Immature natural killer cell (primary cell): Measurements from ENCODE around the gene ZKSCAN5. TPM values are rescaled to one million over a fixed set of nuclear protein-coding genes. Genes with fewer than 3 reads are reported as not detected.
A peak's percentile ranks its signal among the peaks of the same experiment; 100 is the strongest.

Source experiments
- DNase-seq, 3 donors: peaks; one replicate each; pipeline ENCODE4 v3.0.0; 2022; ENCODE audit warnings: mixed read lengths in 1 of 3
- H3K27ac Mint-ChIP-seq, 6 donors: one replicate each; pipeline ENCODE4 v1.8.0; 2020; ENCODE audit warnings: mixed read lengths in 6 of 6, mild to moderate bottlenecking in 5 of 6, inconsistent platforms in 4 of 6, moderate library complexity in 3 of 6
- H3K27me3 Mint-ChIP-seq, 3 donors: one replicate each; pipeline ENCODE4 v1.8.0; 2020 to 2021; ENCODE audit warnings: low read depth in 3 of 3, mild to moderate bottlenecking in 3 of 3, mixed read lengths in 3 of 3, moderate library complexity in 3 of 3, inconsistent platforms in 1 of 3
- H3K36me3 Mint-ChIP-seq, 3 donors: one replicate each; pipeline ENCODE4 v1.8.0; 2020; ENCODE audit warnings: mixed read lengths in 3 of 3, inconsistent platforms in 2 of 3, mild to moderate bottlenecking in 2 of 3
- H3K4me1 Mint-ChIP-seq, 2 donors: one replicate each; pipeline ENCODE4 v1.8.0; 2020; ENCODE audit warnings: inconsistent platforms in 2 of 2, mild to moderate bottlenecking in 2 of 2, mixed read lengths in 2 of 2, moderate library complexity in 1 of 2
- H3K4me3 Mint-ChIP-seq, 5 donors: one replicate each; pipeline ENCODE4 v1.8.0; 2020; ENCODE audit warnings: mild to moderate bottlenecking in 5 of 5, mixed read lengths in 5 of 5, inconsistent platforms in 3 of 5, moderate library complexity in 3 of 5
- H3K9me3 Mint-ChIP-seq, 6 donors: one replicate each; pipeline ENCODE4 v1.8.0; 2020; ENCODE audit warnings: mild to moderate bottlenecking in 6 of 6, mixed read lengths in 6 of 6, inconsistent platforms in 4 of 6, moderate library complexity in 3 of 6
- polyA plus RNA-seq, 3 donors: library from polyadenylated mRNA; unstranded; fragments of 300-500 nt; fragmentation: Illumina TruSeq; gene quantifications; one replicate each; pipeline ENCODE4 v1.2.3, GENCODE V29; 2021

Gene ZKSCAN5
- 1 to 10 TPM; 3.2 to 9.4 (median 4.6) TPM for polyA plus RNA-seq

DNA sequence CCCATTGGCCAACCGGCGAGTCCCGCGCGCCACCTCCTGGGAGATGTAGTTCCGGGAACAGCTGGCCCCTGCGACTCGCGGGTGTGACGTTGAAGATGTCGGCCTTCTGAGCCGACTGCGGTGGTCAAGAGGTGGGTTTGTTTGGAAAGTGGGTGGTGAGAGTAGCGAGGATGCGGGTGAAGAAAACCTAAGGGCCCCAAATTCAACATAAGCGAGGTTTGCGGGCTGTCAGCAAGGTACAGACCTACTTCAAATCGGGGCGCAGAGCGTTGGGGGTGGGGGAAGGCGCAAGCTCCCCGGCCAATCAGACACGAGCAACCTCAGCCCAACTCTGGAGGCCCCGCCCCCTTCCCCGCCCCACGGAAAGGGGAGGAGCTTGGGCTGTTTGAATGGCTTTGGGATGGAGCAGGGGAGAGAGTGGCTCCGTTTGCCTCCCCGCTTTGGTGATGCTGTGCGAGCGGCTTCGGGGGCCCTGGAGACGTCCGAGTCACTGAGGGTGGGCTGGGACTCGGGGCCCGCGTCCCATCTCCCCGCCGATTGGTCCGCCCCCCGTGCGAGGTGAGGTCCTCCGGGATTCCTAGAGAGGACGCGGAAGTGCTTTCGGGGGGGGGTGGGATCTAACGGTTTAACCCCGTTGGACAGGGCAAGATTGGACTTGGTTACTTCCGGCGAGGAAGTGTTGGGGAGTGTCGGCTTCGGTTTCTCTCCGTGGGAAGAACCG lies at the start of gene ZKSCAN5:
ZKSCAN5 (plus strand) TSS at position 60 of the 721 bp plus-strand sequence. CDS start 1,383 bp downstream, outside the sequence.
- peaks cover 37 to 39% of the 10 kb centered on the region in 2 donors for H3K4me1 Mint-ChIP-seq
- peak within 1 kb of the TSS; percentile 88 to 100 (median 98) for H3K27ac Mint-ChIP-seq
- H3K27me3 Mint-ChIP-seq, result peaks cover 7 to 12% (median 10%) of the 10 kb centered on the region in 3 donors
- peaks cover 0 to 3% (median 3%) of the 10 kb centered on the region in 3 donors for H3K36me3 Mint-ChIP-seq
- H3K9me3 Mint-ChIP-seq, result no peaks in the 10 kb centered on the region
- DNase-seq, result peak; percentile 96 to 97 (median 97)
- H3K4me3 Mint-ChIP-seq, result peak within 1 kb of the TSS; percentile 87 to 100 (median 97)

DNA sequence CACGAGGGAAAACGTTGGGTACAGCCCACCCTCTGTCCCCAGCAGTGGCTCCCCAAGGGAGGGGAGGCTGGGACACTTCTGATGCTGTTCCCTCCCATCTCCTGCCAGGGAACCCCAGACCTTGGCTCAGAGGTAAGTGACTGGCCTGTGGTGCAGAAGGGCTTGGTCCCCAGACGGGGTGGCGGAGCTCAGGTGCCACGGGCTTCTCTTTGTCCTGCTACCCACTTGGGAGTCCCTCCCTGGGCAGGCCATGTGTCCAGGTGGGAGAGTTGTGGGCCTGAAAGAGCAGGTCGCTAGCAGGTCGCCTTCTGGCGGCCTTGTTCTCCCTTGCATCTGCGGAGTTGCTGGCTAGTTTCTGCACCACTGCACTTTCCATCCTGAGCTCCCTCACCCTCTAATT lies 48.6 kb upstream of the ZKSCAN5 start:
- peaks cover 0 to 17% (median 0%) of the 10 kb centered on the region in 3 donors for H3K36me3 Mint-ChIP-seq
- H3K4me1 Mint-ChIP-seq, result peaks cover 13 to 23% of the 10 kb centered on the region in 2 donors
- peaks cover 0 to 2% (median 2%) of the 10 kb centered on the region in 3 donors for H3K27me3 Mint-ChIP-seq
- no peak for DNase-seq
- H3K4me3 Mint-ChIP-seq, result no peak overlapping the region
- H3K27ac Mint-ChIP-seq, result peak overlapping the region in 1 of 6 donors; percentile 58
- no peaks in the 10 kb centered on the region for H3K9me3 Mint-ChIP-seq

DNA sequence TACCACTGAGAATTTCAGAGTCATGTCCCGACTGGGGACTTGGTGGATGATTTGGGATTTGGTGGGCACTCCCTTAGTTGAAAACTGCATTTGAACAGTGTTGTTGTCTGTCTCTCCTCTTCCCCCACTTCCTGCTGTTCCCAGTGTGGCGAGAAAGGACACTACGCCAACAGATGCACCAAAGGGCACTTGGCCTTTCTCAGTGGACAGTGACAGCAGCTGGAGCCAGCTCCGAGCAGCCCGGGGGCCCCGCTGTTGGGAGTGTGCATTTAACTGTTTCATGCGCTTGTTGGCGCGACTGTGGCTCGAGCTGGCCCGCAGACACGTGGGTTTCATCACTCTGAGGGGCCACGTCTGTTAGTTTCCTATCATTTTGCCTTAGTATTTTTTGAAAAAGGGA lies 48.2 kb upstream of the ZKSCAN5 start:
- no peak overlapping the region for H3K4me3 Mint-ChIP-seq
- H3K9me3 Mint-ChIP-seq, result no peaks in the 10 kb centered on the region
- peak overlapping the region in 1 of 6 donors; percentile 58 for H3K27ac Mint-ChIP-seq
- H3K4me1 Mint-ChIP-seq, result peaks cover 13 to 27% of the 10 kb centered on the region in 2 donors
- peaks cover 0 to 2% (median 2%) of the 10 kb centered on the region in 3 donors for H3K27me3 Mint-ChIP-seq
- H3K36me3 Mint-ChIP-seq, result peaks cover 0 to 14% (median 0%) of the 10 kb centered on the region in 3 donors
- DNase-seq, result no peak

DNA sequence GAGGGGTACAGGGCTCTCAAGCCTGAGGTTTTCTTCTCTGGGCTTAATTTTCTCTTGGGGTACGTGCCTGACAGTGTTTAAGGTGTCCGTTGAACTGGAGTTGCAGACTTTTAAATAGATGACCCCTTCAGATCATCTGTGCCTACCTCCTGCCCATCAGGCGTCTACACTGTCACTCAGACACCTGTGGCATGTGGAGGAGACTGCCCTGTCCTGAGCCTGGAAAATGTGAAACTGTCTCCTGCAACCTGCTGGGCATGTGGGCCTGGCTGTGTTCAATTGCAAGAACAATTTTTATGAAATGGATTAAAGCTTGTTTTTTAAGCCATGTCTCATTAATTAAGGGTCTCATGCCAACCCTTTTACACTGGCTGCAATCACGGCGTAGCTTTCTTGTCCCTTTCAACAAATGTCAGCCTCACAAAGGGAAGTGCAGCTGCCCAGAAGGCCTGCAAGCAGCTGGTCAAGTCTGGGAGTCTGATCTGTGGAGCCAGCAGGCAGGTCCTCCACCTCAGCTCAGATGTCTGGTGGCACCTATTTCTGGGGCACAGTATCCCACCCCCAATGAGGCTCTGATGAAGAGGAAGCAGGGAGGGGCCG lies 47.3 kb upstream of the ZKSCAN5 start:
- Mint-ChIP-seq H3K4me3 (no peak overlapping the region), H3K27ac (no peak overlapping the region), H3K9me3 (no peaks in the 10 kb centered on the region), H3K27me3 (peaks cover 0 to 2% (median 2%) of the 10 kb centered on the region in 3 donors), H3K36me3 (peaks cover 0 to 14% (median 0%) of the 10 kb centered on the region in 3 donors), H3K4me1 (peaks cover 13 to 28% of the 10 kb centered on the region in 2 donors)
- DNase-seq, result no peak

DNA sequence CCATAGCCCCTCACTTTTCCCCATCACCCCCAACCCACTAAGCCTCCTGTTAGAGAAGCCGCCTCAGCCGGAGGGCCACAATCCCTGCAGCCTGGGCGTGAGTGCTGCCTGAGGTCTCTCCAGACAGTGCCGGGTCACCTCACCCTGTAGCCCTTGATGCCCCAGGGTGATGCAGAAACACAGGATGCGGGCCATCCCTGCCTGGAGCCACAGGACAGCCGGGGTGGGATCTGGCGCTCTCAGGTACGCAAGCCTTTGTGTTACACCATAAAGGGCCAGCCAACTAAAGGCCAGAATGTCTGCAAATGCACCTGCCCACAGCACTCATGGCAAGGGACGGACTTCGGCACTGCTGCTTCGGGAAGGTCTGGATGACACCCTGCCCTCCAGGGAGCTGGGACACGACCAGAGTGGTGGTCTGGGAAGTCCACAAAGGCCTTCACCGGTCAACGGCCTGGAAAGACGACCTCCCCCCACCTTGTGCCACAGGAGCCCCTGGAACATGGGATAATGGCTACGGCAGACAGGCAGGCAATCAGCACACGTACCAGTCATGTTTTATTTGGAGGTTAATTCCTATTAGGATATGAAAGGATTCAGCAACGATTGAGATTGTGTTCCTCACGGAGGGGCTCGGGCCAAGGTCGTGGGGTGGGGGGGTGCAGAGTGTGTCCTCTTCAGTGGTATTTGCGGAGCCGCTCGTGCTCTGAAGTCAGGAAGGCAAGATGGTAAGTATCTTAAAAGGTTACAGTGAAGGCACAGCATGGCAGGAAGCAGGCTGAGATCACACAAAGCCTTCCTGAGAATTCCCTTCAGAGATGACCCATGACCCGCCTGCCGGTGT lies 46.6 kb upstream of the ZKSCAN5 start:
- peaks cover 0 to 2% (median under 1%) of the 10 kb centered on the region in 3 donors for H3K27me3 Mint-ChIP-seq
- DNase-seq, result no peak
- H3K4me3 Mint-ChIP-seq, result no peak overlapping the region
- H3K9me3 Mint-ChIP-seq, result no peaks in the 10 kb centered on the region
- peaks cover 15 to 30% of the 10 kb centered on the region in 2 donors for H3K4me1 Mint-ChIP-seq
- no peak overlapping the region for H3K27ac Mint-ChIP-seq
- peaks cover 0 to 14% (median 0%) of the 10 kb centered on the region in 3 donors for H3K36me3 Mint-ChIP-seq

DNA sequence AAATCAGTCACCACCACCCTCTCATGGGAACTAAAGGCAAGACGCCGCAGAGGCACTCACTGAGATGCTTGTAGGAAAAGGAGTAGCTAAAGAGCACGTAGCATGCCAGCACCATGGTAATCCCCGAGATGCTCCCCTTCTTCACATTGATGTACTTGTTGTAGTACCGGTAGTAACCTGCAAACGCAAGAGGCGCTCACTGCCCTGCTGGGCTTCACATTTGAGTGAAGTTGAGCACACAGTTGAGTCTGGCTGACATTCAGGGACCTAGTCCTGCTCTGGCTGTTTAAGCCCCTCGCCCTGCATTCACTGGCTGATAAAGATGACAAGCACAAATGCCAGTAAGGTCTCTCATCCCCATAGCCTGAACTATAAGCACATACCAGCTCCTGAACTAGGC lies 45.4 kb upstream of the ZKSCAN5 start:
- Mint-ChIP-seq H3K27me3 (peaks cover 0 to 2% (median 0%) of the 10 kb centered on the region in 3 donors), H3K4me3 (no peak overlapping the region), H3K4me1 (peaks cover 20 to 40% of the 10 kb centered on the region in 2 donors), H3K27ac (peak overlapping the region in 2 of 6 donors; percentile 4 to 81), H3K9me3 (no peaks in the 10 kb centered on the region), H3K36me3 (peaks cover 0 to 14% (median 0%) of the 10 kb centered on the region in 3 donors)
- DNase-seq, result peak in 1 of 3 donors; percentile 8

DNA sequence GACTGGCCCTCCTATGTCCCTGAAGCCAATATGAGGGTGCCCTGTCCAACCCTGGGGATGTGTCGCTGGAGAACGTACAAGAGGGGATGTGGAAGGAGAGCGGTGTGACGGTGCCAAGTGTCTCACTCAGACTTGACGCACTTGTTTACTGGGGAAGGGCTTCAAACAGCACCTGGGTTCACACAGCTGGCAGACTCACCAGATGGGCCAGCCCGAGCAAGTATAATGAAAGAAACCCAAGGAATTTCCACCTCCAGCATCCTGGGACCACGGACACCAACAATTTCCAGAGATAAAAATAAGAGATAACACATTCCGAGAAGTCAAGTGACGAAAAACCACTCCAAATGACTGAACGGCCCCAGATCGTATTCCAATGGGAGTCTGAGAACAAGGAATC lies 43.8 kb upstream of the ZKSCAN5 start:
- Mint-ChIP-seq H3K4me3 (no peak overlapping the region), H3K27me3 (peaks cover 0 to 2% (median 0%) of the 10 kb centered on the region in 3 donors), H3K9me3 (no peaks in the 10 kb centered on the region), H3K4me1 (peaks cover 29 to 50% of the 10 kb centered on the region in 2 donors), H3K36me3 (peaks cover 0 to 11% (median 0%) of the 10 kb centered on the region in 3 donors), H3K27ac (peak overlapping the region in 2 of 6 donors; percentile 22 to 37)
- DNase-seq, result no peak

DNA sequence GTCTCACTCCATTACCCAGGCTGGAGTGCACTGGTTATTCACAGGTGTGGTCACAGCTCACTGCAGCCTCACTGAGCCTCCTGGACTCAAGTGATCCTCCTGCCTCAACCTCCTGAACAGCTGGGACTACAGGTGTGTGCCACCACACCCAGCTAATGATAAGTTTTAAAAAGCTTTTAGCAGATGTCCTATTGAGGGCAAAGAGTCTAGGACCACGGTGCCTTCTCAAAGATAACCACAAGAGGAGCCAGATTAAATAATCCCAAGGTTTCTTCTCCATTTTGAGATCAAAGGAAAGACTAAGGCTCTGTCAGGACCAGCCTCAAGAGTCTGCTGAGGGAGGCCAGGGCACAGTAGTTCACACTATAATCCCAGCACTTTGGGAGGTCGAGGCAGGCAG lies 43.2 kb upstream of the ZKSCAN5 start:
- no peak for DNase-seq
- Mint-ChIP-seq H3K9me3 (no peaks in the 10 kb centered on the region), H3K4me1 (peaks cover 34 to 56% of the 10 kb centered on the region in 2 donors), H3K36me3 (peaks cover 0 to 11% (median 0%) of the 10 kb centered on the region in 3 donors), H3K4me3 (no peak overlapping the region), H3K27ac (no peak overlapping the region), H3K27me3 (peaks cover 0 to 4% (median 0%) of the 10 kb centered on the region in 3 donors)

DNA sequence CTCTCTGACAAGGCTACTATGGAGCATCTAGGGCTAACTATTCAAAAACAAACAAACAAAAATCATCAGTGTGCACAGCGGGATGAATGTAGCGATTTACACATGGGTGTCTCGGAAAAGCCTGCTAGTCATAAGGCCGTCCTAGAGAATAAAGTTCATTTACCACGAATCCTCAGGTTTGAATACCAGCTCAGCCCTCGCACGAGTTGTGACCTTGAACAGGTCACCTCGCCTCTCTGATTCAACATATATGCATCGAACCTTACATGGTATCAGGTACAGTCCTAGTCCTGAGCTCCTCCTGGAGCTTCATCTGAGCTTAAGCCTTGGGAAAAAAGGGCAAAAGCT lies 39.1 kb upstream of the ZKSCAN5 start:
- H3K27me3 Mint-ChIP-seq, result peaks cover 0 to 3% (median 0%) of the 10 kb centered on the region in 3 donors
- peak overlapping the region; percentile 88 to 97 (median 94) for H3K4me3 Mint-ChIP-seq
- H3K36me3 Mint-ChIP-seq, result peaks cover 0 to 3% (median 0%) of the 10 kb centered on the region in 3 donors
- no peaks in the 10 kb centered on the region for H3K9me3 Mint-ChIP-seq
- peak overlapping the region; percentile 83 to 95 (median 92) for H3K27ac Mint-ChIP-seq
- DNase-seq, result no peak
- H3K4me1 Mint-ChIP-seq, result peaks cover 29 to 40% of the 10 kb centered on the region in 2 donors

DNA sequence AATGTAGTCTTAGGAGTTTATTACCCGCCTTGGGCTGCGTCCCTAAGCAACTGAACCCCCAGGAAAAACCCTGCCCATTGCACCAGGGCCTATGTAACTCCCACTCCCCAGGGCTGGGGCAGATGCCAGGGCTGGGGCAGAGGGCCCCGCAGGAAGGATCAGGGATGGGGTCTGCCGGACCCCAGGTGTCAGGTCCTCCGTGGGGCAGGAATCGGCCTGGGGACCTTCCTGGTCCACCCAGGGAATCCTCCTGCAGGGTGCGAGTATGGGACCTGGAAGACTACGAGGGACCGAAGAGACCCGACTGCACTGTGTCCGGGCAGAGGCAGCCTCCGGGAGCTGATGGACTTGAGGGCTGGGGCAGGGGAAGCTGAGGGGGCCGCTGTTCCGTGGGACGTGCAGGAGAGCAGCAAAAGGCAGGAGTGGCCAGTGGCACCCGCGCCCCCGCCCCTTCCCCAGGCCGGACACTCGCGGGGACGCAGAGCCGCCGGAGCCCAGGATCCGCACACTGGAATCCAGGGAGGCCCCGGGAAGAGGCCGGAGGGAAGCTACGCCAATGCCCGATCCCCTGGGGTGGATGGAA lies 36.0 kb upstream of the ZKSCAN5 start:
- Mint-ChIP-seq H3K4me3 (peak overlapping the region in 1 of 5 donors; percentile 47), H3K36me3 (peaks cover 0 to 3% (median 0%) of the 10 kb centered on the region in 3 donors), H3K9me3 (no peaks in the 10 kb centered on the region)

DNA sequence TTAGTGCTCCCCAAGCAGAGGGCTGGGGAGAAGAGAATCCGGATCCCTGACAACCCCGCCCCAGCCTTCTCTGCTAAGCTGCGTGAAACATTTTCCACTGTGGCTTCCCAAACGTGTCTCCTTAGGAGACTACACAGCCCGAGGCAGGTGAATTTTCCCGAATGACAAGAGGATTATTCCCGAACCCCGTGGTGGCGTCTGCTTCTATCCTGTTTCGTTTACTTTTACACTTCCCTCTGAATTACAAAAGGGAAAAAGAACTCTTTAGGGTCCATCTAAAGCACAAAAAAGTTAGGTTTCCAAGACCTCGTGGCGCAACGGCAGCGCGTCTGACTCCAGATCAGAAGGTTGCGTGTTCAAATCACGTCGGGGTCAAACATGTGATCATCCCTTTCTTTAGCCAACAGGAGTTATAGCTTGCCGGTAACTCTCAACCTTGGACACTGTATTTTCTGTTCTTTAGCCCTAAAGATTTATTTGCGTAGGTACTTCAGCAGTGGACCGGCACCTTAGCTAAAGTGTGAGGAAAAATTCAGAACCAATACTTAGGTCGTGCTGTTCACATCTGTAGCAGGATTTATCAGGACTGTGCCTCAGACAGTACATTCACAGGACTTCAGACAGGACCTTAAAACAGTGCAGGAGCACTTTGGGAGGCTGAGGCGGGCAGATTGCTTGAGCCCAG lies 34.9 kb upstream of the ZKSCAN5 start:
- H3K4me1 Mint-ChIP-seq, result peaks cover 34 to 36% of the 10 kb centered on the region in 2 donors
- no peak overlapping the region for H3K27ac Mint-ChIP-seq
- DNase-seq, result no peak
- no peaks in the 10 kb centered on the region for H3K36me3 Mint-ChIP-seq
- peaks cover 2 to 18% (median 15%) of the 10 kb centered on the region in 3 donors for H3K27me3 Mint-ChIP-seq
- peak overlapping the region in 2 of 5 donors; percentile 33 to 41 for H3K4me3 Mint-ChIP-seq
- no peaks in the 10 kb centered on the region for H3K9me3 Mint-ChIP-seq

More for the DNA sequence above, 36.0 kb upstream of the ZKSCAN5 start:
- Mint-ChIP-seq H3K27me3 (peaks cover 2 to 18% (median 15%) of the 10 kb centered on the region in 3 donors), H3K4me1 (peaks cover 37 to 38% of the 10 kb centered on the region in 2 donors), H3K27ac (peak overlapping the region in 1 of 6 donors; percentile 46)
- DNase-seq, result no peak

DNA sequence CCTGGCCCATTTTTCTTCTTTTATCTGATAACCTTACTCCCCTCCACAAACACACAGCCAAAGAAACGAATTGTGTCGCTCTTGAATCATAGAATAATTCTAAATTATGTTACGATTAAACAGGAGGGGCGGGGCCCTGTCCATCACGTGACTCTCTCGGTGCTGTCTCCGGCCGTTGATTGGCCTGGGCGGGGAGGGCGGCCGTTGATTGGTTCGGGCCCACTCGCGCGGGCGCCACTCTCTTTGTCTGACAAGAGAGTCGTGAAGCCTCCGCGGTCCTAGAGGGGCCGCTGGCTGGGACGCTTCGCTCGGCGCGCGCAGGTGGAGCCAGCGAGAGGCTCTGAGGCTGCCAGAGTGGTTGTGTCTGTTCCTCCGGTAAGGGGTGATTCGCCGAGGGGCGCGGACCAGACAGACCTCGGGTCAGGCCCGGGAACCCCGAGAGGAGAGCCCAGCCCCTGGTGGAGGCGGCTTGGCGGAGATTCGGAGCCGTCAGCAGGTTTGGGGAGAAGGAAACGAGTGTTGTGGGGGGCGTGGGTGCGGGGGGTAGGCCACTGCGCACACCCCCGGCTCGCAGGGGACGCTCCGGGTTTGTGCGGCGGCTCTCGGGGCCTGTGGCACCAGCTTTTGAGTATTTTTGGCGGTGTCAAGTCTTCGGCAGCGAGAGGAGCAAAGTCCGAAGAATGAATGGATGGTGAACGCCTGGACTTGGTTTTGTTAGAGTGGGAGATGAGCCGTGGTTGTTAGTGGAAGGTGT lies 31.7 kb upstream of the ZKSCAN5 start, which contains the start of gene ZNF789:
ZNF789 (plus strand) TSS at position 330 of the 754 bp plus-strand sequence. CDS start 3,567 bp downstream, outside the sequence.
- peak within 1 kb of the TSS; percentile 86 to 95 (median 91) for H3K27ac Mint-ChIP-seq
- H3K4me3 Mint-ChIP-seq, result peak within 1 kb of the TSS; percentile 89 to 95 (median 94)
- H3K36me3 Mint-ChIP-seq, result no peaks in the 10 kb centered on the region
- no peaks in the 10 kb centered on the region for H3K9me3 Mint-ChIP-seq
- peaks cover 28 to 31% of the 10 kb centered on the region in 2 donors for H3K4me1 Mint-ChIP-seq
- H3K27me3 Mint-ChIP-seq, result peaks cover 2 to 15% (median 15%) of the 10 kb centered on the region in 3 donors
- DNase-seq, result peak; percentile 91 to 94 (median 92)
